GM12892 (cell line): Measurements from ENCODE around the gene CEP112.

Source experiments
- DNase-seq: peaks from one replicate; pipeline ENCODE4 v3.0.0; 2011; ENCODE audit not compliant: insufficient read length
- FAIRE-seq: peaks from 2 replicates; lab custom pipeline; 2011; peaks lifted over from hg19 to GRCh38; lab: Jason Lieb, UNC
- POLR2A ChIP-seq: IDR thresholded peaks from 2 replicates; pipeline ENCODE4 v1.6.1; 2011; ENCODE audit warnings: low read depth, low read length, control low read depth
- POLR2AphosphoS5 ChIP-seq: IDR thresholded peaks from 2 replicates; pipeline ENCODE4 v1.6.1; 2011; ENCODE audit warnings: low read depth, low read length, control low read depth
- TAF1 ChIP-seq: IDR thresholded peaks from 2 replicates; pipeline ENCODE4 v1.6.1; 2011; ENCODE audit warnings: low read depth, mild to moderate bottlenecking, control low read depth, low read length, borderline replicate concordance

CEP112 gene

GRCh38 chr17:65667656-65668055 is 524.3 kb downstream of the CEP112 start:
- no peak for FAIRE-seq
- no peak for TF ChIP-seq POLR2AphosphoS5
- no peak for TF ChIP-seq POLR2A
- no peak for TF ChIP-seq TAF1

GRCh38 chr17:65666876-65667321 is 525.0 kb downstream of the CEP112 start:
- no peak for FAIRE-seq
- TF ChIP-seq POLR2AphosphoS5 (no peak), TAF1 (no peak), POLR2A (no peak)
- DNase-seq = no peak

More at GRCh38 chr17:65667656-65668055, 524.3 kb downstream of the CEP112 start:
- no peak for DNase-seq

GRCh38 chr17:65665966-65666365 is 526.0 kb downstream of the CEP112 start:
- TF ChIP-seq POLR2AphosphoS5 (no peak), TAF1 (no peak), POLR2A (no peak)
- FAIRE-seq = no peak

GRCh38 chr17:65664696-65665095 is 527.2 kb downstream of the CEP112 start:
- FAIRE-seq = no peak
- TF ChIP-seq TAF1 (no peak), POLR2A (no peak), POLR2AphosphoS5 (no peak)
- no peak for DNase-seq

More at GRCh38 chr17:65665966-65666365, 526.0 kb downstream of the CEP112 start:
- no peak for DNase-seq

- DNase-seq (no peak), FAIRE-seq (no peak)
- TF ChIP-seq TAF1 (no peak), POLR2A (no peak), POLR2AphosphoS5 (no peak)
These were observed 527.7 kb downstream of the CEP112 start for GRCh38 chr17:65664266-65664665.

- TF ChIP-seq TAF1 = no peak
- no peak for TF ChIP-seq POLR2AphosphoS5
- no peak for FAIRE-seq
- DNase-seq = no peak
These were observed 529.7 kb downstream of the CEP112 start for GRCh38 chr17:65662196-65662595.

GRCh38 chr17:65660947-65661346 is 531.0 kb downstream of the CEP112 start:
- FAIRE-seq = no peak
- no peak for DNase-seq
- TF ChIP-seq POLR2A = no peak
- no peak for TF ChIP-seq TAF1
- TF ChIP-seq POLR2AphosphoS5 = no peak

GRCh38 chr17:65660078-65660477 is 531.9 kb downstream of the CEP112 start:
- no peak for DNase-seq
- no peak for FAIRE-seq
- no peak for TF ChIP-seq POLR2A
- no peak for TF ChIP-seq POLR2AphosphoS5
- no peak for TF ChIP-seq TAF1

- TF ChIP-seq TAF1 (no peak), POLR2A (no peak)
- DNase-seq (no peak), FAIRE-seq (no peak)
These were observed 532.4 kb downstream of the CEP112 start for GRCh38 chr17:65659512-65659911.

GRCh38 chr17:65657251-65657828 is 534.6 kb downstream of the CEP112 start:
- TF ChIP-seq POLR2AphosphoS5 (no peak), TAF1 (no peak)
- no peak for FAIRE-seq

GRCh38 chr17:65656390-65657250 is 535.3 kb downstream of the CEP112 start:
- peak; percentile 68 for FAIRE-seq
- TF ChIP-seq POLR2A = no peak
- no peak for TF ChIP-seq POLR2AphosphoS5
- TF ChIP-seq TAF1 = no peak
- no peak for DNase-seq

More at GRCh38 chr17:65657251-65657828, 534.6 kb downstream of the CEP112 start:
- no peak for DNase-seq

- DNase-seq (no peak), FAIRE-seq (no peak)
- no peak for TF ChIP-seq TAF1
- TF ChIP-seq POLR2A = no peak
- no peak for TF ChIP-seq POLR2AphosphoS5
These were observed 536.2 kb downstream of the CEP112 start for GRCh38 chr17:65655706-65656105.

GRCh38 chr17:65644545-65644944 is 547.4 kb downstream of the CEP112 start:
- DNase-seq (no peak), FAIRE-seq (no peak)
- no peak for TF ChIP-seq TAF1
- TF ChIP-seq POLR2AphosphoS5 = no peak
- TF ChIP-seq POLR2A = no peak
